ENCODE measurements around the gene IFITM5.
"Not testable (repeated sequence)": the region's sequence is repeated elsewhere in the genome, so short reads cannot be mapped to it uniquely, and the experiment has no call there.

The IFITM5 gene

GRCh38 chr11:289398-289711 is 10.0 kb downstream of the IFITM5 start:
- Histone ChIP-seq H3K4me3 (ENCODE audit: low read length) (no peak overlapping the region), H3K9ac (ENCODE audit: low read depth, low read length) (no peak overlapping the region)

GRCh38 chr11:288478-289397 is 10.6 kb downstream of the IFITM5 start, which contains the start of gene PGGHG:
Gene PGGHG, plus strand, starts transcription at chr11:289126. Its CDS starts 691 bp downstream, at chr11:289817.
- H3K4me2 ChIP-seq (ENCODE audit: low read length): peak within 1 kb of the TSS; percentile 85
- H3K27me3 ChIP-seq (ENCODE audit: control insufficient read depth, insufficient read depth, low read length): peaks cover 21% of the 10 kb centered on the region
- peak within 1 kb of the TSS; percentile 25 for H3K9ac ChIP-seq (ENCODE audit: low read depth, low read length)
- peaks cover 6% of the 10 kb centered on the region for H3K4me1 ChIP-seq (ENCODE audit: control insufficient read depth, insufficient read depth, low read length)
- H3K9me3 ChIP-seq (replicated peaks; ENCODE audit: low read length): no peaks in the 10 kb centered on the region
- H3K36me3 ChIP-seq (ENCODE audit: insufficient read depth, low read length): no peaks in the 10 kb centered on the region
- peak within 1 kb of the TSS; percentile 64 for H3K4me3 ChIP-seq (ENCODE audit: low read length)

More at GRCh38 chr11:289398-289711, 10.0 kb downstream of the IFITM5 start:
- Histone ChIP-seq H3K27me3 (ENCODE audit: control insufficient read depth, insufficient read depth, low read length) (peaks cover 17% of the 10 kb centered on the region), H3K9me3 (replicated peaks; ENCODE audit: low read length) (no peaks in the 10 kb centered on the region), H3K4me2 (ENCODE audit: low read length) (peak overlapping the region; percentile 29), H3K36me3 (ENCODE audit: insufficient read depth, low read length) (no peaks in the 10 kb centered on the region), H3K4me1 (ENCODE audit: control insufficient read depth, insufficient read depth, low read length) (peaks cover 6% of the 10 kb centered on the region)

GRCh38 chr11:287821-288477 is 11.4 kb downstream of the IFITM5 start:
- H3K36me3 ChIP-seq (ENCODE audit: insufficient read depth, low read length): no peaks in the 10 kb centered on the region

GRCh38 chr11:286977-287820 is 12.1 kb downstream of the IFITM5 start:
- not testable (repeated sequence) for H3K9ac ChIP-seq (ENCODE audit: low read depth, low read length); H3K4me2 ChIP-seq (ENCODE audit: low read length); H3K36me3 ChIP-seq (ENCODE audit: insufficient read depth, low read length); H3K4me1 ChIP-seq (ENCODE audit: control insufficient read depth, insufficient read depth, low read length); H3K4me3 ChIP-seq (ENCODE audit: low read length); H3K9me3 ChIP-seq (replicated peaks; ENCODE audit: low read length)
- peaks cover 33% of the 10 kb centered on the region for H3K27me3 ChIP-seq (ENCODE audit: control insufficient read depth, insufficient read depth, low read length)

More at GRCh38 chr11:287821-288477, 11.4 kb downstream of the IFITM5 start:
- H3K4me2 ChIP-seq (ENCODE audit: low read length): peak overlapping the region; percentile 85
- peaks cover 25% of the 10 kb centered on the region for H3K27me3 ChIP-seq (ENCODE audit: control insufficient read depth, insufficient read depth, low read length)
- H3K4me1 ChIP-seq (ENCODE audit: control insufficient read depth, insufficient read depth, low read length): peaks cover 6% of the 10 kb centered on the region
- no peaks in the 10 kb centered on the region for H3K9me3 ChIP-seq (replicated peaks; ENCODE audit: low read length)
- peak overlapping the region; percentile 25 for H3K9ac ChIP-seq (ENCODE audit: low read depth, low read length)
- peak overlapping the region; percentile 64 for H3K4me3 ChIP-seq (ENCODE audit: low read length)

- Histone ChIP-seq H3K4me2 (ENCODE audit: low read length) (no peak overlapping the region), H3K9ac (ENCODE audit: low read depth, low read length) (no peak overlapping the region), H3K36me3 (ENCODE audit: insufficient read depth, low read length) (no peaks in the 10 kb centered on the region), H3K4me1 (ENCODE audit: control insufficient read depth, insufficient read depth, low read length) (peaks cover 6% of the 10 kb centered on the region), H3K4me3 (ENCODE audit: low read length) (no peak overlapping the region), H3K9me3 (replicated peaks; ENCODE audit: low read length) (no peaks in the 10 kb centered on the region), H3K27me3 (ENCODE audit: control insufficient read depth, insufficient read depth, low read length) (peaks cover 46% of the 10 kb centered on the region)
These were observed 13.5 kb downstream of the IFITM5 start for GRCh38 chr11:285894-286220.

GRCh38 chr11:285021-285893 is 14.1 kb downstream of the IFITM5 start:
- Histone ChIP-seq H3K4me3 (ENCODE audit: low read length) (no peak overlapping the region), H3K27me3 (ENCODE audit: control insufficient read depth, insufficient read depth, low read length) (peaks cover 52% of the 10 kb centered on the region), H3K4me1 (ENCODE audit: control insufficient read depth, insufficient read depth, low read length) (peaks cover 6% of the 10 kb centered on the region), H3K9me3 (replicated peaks; ENCODE audit: low read length) (no peaks in the 10 kb centered on the region), H3K4me2 (ENCODE audit: low read length) (no peak overlapping the region), H3K36me3 (ENCODE audit: insufficient read depth, low read length) (no peaks in the 10 kb centered on the region), H3K9ac (ENCODE audit: low read depth, low read length) (no peak overlapping the region)

GRCh38 chr11:284105-285020 is 15.0 kb downstream of the IFITM5 start:
- no peak overlapping the region for H3K4me2 ChIP-seq (ENCODE audit: low read length)
- no peak overlapping the region for H3K4me3 ChIP-seq (ENCODE audit: low read length)
- no peak overlapping the region for H3K9ac ChIP-seq (ENCODE audit: low read depth, low read length)
- no peaks in the 10 kb centered on the region for H3K9me3 ChIP-seq (replicated peaks; ENCODE audit: low read length)
- H3K36me3 ChIP-seq (ENCODE audit: insufficient read depth, low read length): no peaks in the 10 kb centered on the region
- peaks cover 6% of the 10 kb centered on the region for H3K4me1 ChIP-seq (ENCODE audit: control insufficient read depth, insufficient read depth, low read length)
- peaks cover 61% of the 10 kb centered on the region for H3K27me3 ChIP-seq (ENCODE audit: control insufficient read depth, insufficient read depth, low read length)

- no peak overlapping the region for H3K9ac ChIP-seq (ENCODE audit: low read depth, low read length)
- H3K4me1 ChIP-seq (ENCODE audit: control insufficient read depth, insufficient read depth, low read length): peaks cover 6% of the 10 kb centered on the region
- H3K9me3 ChIP-seq (replicated peaks; ENCODE audit: low read length): no peaks in the 10 kb centered on the region
- H3K4me2 ChIP-seq (ENCODE audit: low read length): no peak overlapping the region
- H3K27me3 ChIP-seq (ENCODE audit: control insufficient read depth, insufficient read depth, low read length): peaks cover 67% of the 10 kb centered on the region
- H3K36me3 ChIP-seq (ENCODE audit: insufficient read depth, low read length): no peaks in the 10 kb centered on the region
- no peak overlapping the region for H3K4me3 ChIP-seq (ENCODE audit: low read length)
These were observed 15.8 kb downstream of the IFITM5 start for GRCh38 chr11:283405-284104.

GRCh38 chr11:282630-283360 is 16.5 kb downstream of the IFITM5 start:
- no peaks in the 10 kb centered on the region for H3K36me3 ChIP-seq (ENCODE audit: insufficient read depth, low read length)
- no peaks in the 10 kb centered on the region for H3K9me3 ChIP-seq (replicated peaks; ENCODE audit: low read length)
- H3K4me3 ChIP-seq (ENCODE audit: low read length): no peak overlapping the region
- H3K4me1 ChIP-seq (ENCODE audit: control insufficient read depth, insufficient read depth, low read length): no peaks in the 10 kb centered on the region
- H3K9ac ChIP-seq (ENCODE audit: low read depth, low read length): no peak overlapping the region
- H3K27me3 ChIP-seq (ENCODE audit: control insufficient read depth, insufficient read depth, low read length): peaks cover 67% of the 10 kb centered on the region
- H3K4me2 ChIP-seq (ENCODE audit: low read length): no peak overlapping the region

Measured in skeletal muscle satellite cell (primary cell).